Caco-2 (cell line): Measurements from ENCODE around the gene LMF1. TPM values are rescaled to one million over a fixed set of nuclear protein-coding genes. Genes with fewer than 3 reads are reported as not detected.

Experiments used
- BruUV-seq: library from RNA; stranded (reverse); fragments of 400-500 nt; replicated peaks from 2 replicates; lab custom pipeline; 2021; lab: Mats Ljungman, UMichigan
- CTCF ChIA-PET: fragments of 300-600 bp; sonication (Branson Sonifier 250); formaldehyde crosslinking; loops from one replicate; lab custom pipeline; 2022; ENCODE audit warnings: antibody characterized with exemption; lab: Charles Lee
- POLR2A ChIA-PET: fragments of 300-600 bp; sonication (Branson Sonifier 250); formaldehyde crosslinking; loops from one replicate; lab custom pipeline; 2022; ENCODE audit warnings: antibody characterized with exemption; lab: Charles Lee
- DNase-seq, 2 experiments: peaks; one replicate each; pipeline versions ENCODE4 v3.0.0 to v3.0.0-alpha.2; 2020 to 2022
- H3K27me3 ChIP-seq: replicated peaks from 2 replicates; pipeline ENCODE4 v1.6.0; 2011; ENCODE audit warnings: low read length; ENCODE audit not compliant: control insufficient read depth, insufficient read depth
- H3K36me3 ChIP-seq: 2 replicates; pipeline ENCODE4 v1.5.1; 2011; ENCODE audit warnings: low read length; ENCODE audit not compliant: control insufficient read depth, insufficient read depth
- H3K4me1 ChIP-seq: fragments of 250-450 bp; sonication (Bioruptor Pico); 2 replicates; pipeline ENCODE4 v1.5.1; 2020; ENCODE audit warnings: mild to moderate bottlenecking
- H3K4me3 ChIP-seq: 2 replicates; pipeline ENCODE4 v1.5.1; 2011; ENCODE audit warnings: low read depth, mild to moderate bottlenecking, control low read depth, low read length
- H3K9me3 ChIP-seq: fragments of 250-450 bp; sonication (Bioruptor Pico); 2 replicates; pipeline ENCODE4 v1.5.1; 2020; ENCODE audit warnings: mild to moderate bottlenecking, moderate library complexity
- H3K27ac Mint-ChIP-seq: one replicate; pipeline ENCODE4 v1.8.0; 2022; ENCODE audit warnings: mixed read lengths; ENCODE audit not compliant: unreplicated experiment
- H3K27me3 Mint-ChIP-seq: one replicate; pipeline ENCODE4 v1.8.0; 2022; ENCODE audit warnings: mixed read lengths; ENCODE audit not compliant: insufficient read depth, unreplicated experiment
- H3K36me3 Mint-ChIP-seq: one replicate; pipeline ENCODE4 v1.8.0; 2022; ENCODE audit warnings: mild to moderate bottlenecking, mixed read lengths; ENCODE audit not compliant: insufficient read depth, unreplicated experiment
- H3K4me1 Mint-ChIP-seq: one replicate; pipeline ENCODE4 v1.8.0; 2022; ENCODE audit warnings: low read depth, mixed read lengths; ENCODE audit not compliant: unreplicated experiment
- H3K4me3 Mint-ChIP-seq: one replicate; pipeline ENCODE4 v1.8.0; 2022; ENCODE audit warnings: mild to moderate bottlenecking, moderate library complexity, mixed read lengths; ENCODE audit not compliant: unreplicated experiment
- H3K9me3 Mint-ChIP-seq: one replicate; pipeline ENCODE4 v1.8.0; 2022; ENCODE audit warnings: mixed read lengths; ENCODE audit not compliant: unreplicated experiment
- CTCF ChIP-seq, 2 experiments: fragments of 200-600 bp in 1 of 2; IDR thresholded peaks; 1 replicate in 1 of 2; 2 replicates in 1 of 2; pipeline versions ENCODE4 v1.5.1 to v1.8.0; 2011 to 2022; ENCODE audit warnings: antibody characterized with exemption in 1 of 2, control low read depth in 1 of 2, inconsistent platforms in 1 of 2, low read depth in 1 of 2, low read length in 1 of 2, mild to moderate bottlenecking in 1 of 2, moderate library complexity in 1 of 2; ENCODE audit not compliant: insufficient read depth in 1 of 2, severe bottlenecking in 1 of 2, unreplicated experiment in 1 of 2
- intact Hi-C: fragments of 100-400 bp; cut with micrococcal nuclease; formaldehyde crosslinking; loops from one replicate; pipeline ENCODE4 v1.10.0; 2022; ENCODE audit not compliant: unreplicated experiment
- total RNA-seq: library from RNA; stranded (reverse); gene quantifications from 2 replicates; pipeline ENCODE4 v1.2.3, GENCODE V29; 2022

The LMF1 gene
- total RNA-seq, 1 experiment from 2014 or later, result 12.3 TPM

DNA sequence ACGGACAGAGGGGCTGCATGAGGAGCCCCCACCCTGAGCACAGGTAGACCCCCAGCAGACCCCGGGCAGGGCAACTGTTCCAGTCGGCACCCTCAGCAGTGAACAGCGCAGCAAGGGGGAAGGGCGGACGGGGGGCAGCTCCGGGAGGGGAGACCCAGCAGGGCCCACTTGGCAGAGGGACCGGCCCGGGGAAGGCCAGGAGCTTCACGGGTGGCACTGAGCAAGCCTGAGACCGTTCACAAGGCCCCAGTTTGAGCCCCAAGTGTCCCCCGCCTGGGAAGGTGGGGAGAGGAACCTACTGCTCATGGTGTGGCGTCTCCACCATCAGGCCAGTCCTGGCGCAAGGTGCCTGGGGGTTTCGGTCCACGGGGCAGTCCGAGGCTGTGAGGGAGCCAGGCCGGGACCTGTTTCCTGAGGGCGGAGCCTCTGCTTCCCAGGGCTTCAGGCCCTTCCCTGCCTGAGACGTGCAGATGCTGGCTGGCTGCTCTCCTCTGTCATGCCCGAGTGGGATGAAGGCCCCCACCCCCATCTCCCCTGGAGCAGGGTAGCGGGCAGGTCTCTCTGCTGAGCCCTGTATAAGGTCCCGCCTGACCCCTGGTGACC lies 115.9 kb downstream of the LMF1 start:
- H3K9me3 ChIP-seq, result peaks cover 11% of the 10 kb centered on the region; the same call in 1 of the 2 replicates
- no peak overlapping the region for H3K4me3 ChIP-seq
- Mint-ChIP-seq H3K27ac (no peak overlapping the region), H3K4me1 (no peaks in the 10 kb centered on the region), H3K27me3 (no peaks in the 10 kb centered on the region), H3K4me3 (no peak overlapping the region), H3K36me3 (peaks cover 29% of the 10 kb centered on the region), H3K9me3 (no peaks in the 10 kb centered on the region)
- no TSS peak for BruUV-seq
- TF ChIP-seq CTCF (IDR thresholded peaks at IDR 0.05; ENCODE audit: insufficient read depth in 1 of 2, low read depth in 1 of 2, low read length in 1 of 2, severe bottlenecking in 1 of 2, unreplicated experiment in 1 of 2), result no peak
- H3K27me3 ChIP-seq, result no peaks in the 10 kb centered on the region
- intact Hi-C loops, result no loop called here
- no peaks in the 10 kb centered on the region for H3K36me3 ChIP-seq
- DNase-seq, result no peak
- CTCF ChIA-PET, result no interaction called here
- POLR2A ChIA-PET, result no interaction called here
- no peaks in the 10 kb centered on the region for H3K4me1 ChIP-seq

DNA sequence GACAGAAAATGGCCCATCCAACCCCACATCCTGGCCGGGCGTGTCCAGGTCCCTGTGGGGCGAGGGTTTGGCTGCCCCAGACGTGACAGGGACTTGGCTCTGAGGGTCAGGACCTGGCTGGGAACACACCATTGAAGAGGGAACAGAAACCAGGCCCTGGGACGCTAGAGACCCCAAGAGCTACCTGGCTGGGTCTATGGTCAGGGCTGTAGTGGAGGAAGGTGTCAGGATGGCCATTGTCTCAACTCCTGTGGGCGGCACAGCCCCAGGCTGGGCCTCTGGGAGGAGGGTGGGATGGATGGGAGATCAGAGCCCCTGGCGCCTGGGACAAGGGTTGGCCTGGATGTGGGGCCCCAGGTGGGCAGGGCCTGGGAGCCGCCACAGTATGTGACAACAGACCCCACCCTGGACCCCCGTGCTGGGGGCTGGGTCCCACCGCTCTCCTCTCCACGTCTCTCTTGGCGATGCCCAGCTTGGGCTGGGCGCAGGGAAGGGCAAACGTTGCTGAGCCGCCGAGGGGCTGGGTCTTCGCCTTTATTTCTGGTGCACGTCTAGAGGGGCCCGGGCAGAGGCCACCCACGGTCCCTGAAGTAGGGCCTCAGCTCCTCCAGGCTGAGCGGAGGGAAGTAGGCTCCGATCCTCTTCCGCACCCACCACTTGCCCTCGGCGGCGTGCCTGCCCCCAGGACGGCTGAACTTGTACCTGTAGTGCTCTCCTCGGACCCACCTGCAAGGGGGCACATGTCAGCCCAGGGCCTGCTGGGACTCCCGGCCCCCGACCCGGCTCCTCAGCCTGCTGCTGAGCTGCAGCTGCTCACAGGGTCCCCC lies 116.6 kb downstream of the LMF1 start:
- Mint-ChIP-seq H3K27me3 (no peaks in the 10 kb centered on the region), H3K4me3 (no peak overlapping the region), H3K9me3 (no peaks in the 10 kb centered on the region), H3K36me3 (peaks cover 26% of the 10 kb centered on the region), H3K4me1 (no peaks in the 10 kb centered on the region), H3K27ac (peak overlapping the region; percentile 61)
- peaks cover 11% of the 10 kb centered on the region; the same call in 1 of the 2 replicates for H3K9me3 ChIP-seq
- no peak for DNase-seq
- H3K36me3 ChIP-seq, result no peaks in the 10 kb centered on the region
- intact Hi-C loops, result no loop called here
- no peak overlapping the region for H3K4me3 ChIP-seq
- TF ChIP-seq CTCF (IDR thresholded peaks at IDR 0.05; ENCODE audit: insufficient read depth in 1 of 2, low read depth in 1 of 2, low read length in 1 of 2, severe bottlenecking in 1 of 2, unreplicated experiment in 1 of 2), result no peak
- no TSS peak for BruUV-seq
- POLR2A ChIA-PET, result no interaction called here
- H3K27me3 ChIP-seq, result no peaks in the 10 kb centered on the region
- CTCF ChIA-PET, result no interaction called here
- no peaks in the 10 kb centered on the region for H3K4me1 ChIP-seq

DNA sequence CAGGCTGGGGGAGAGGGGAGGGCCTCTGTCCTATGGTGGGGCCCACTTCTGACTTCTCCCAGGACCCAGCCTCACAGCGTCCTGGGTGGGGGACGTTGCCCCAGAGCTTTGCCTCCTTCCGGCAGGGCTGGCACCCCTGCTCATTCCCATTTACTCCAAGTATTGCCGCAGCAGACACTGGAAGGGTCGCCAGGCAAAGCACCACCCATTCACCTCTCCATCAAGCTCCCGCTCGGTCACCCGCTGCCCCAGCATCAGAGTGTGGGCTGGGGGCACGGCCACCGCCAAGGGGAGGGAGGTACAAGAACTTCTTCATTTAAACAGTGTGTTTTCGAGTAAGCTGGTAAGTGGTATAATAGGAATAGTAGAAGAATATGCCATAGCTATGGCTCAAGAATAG lies 117.5 kb downstream of the LMF1 start:
- Mint-ChIP-seq H3K27me3 (no peaks in the 10 kb centered on the region), H3K36me3 (peaks cover 26% of the 10 kb centered on the region), H3K4me3 (no peak overlapping the region), H3K9me3 (no peaks in the 10 kb centered on the region), H3K27ac (peak overlapping the region; percentile 61), H3K4me1 (no peaks in the 10 kb centered on the region)
- BruUV-seq, result no TSS peak
- ChIA-PET CTCF (no interaction called here), POLR2A (no interaction called here)
- no peak for TF ChIP-seq CTCF (IDR thresholded peaks at IDR 0.05; ENCODE audit: insufficient read depth in 1 of 2, low read depth in 1 of 2, low read length in 1 of 2, severe bottlenecking in 1 of 2, unreplicated experiment in 1 of 2)
- no peak overlapping the region for H3K4me3 ChIP-seq
- DNase-seq, result no peak
- H3K36me3 ChIP-seq, result no peaks in the 10 kb centered on the region
- intact Hi-C loops, result no loop called here
- no peaks in the 10 kb centered on the region for H3K4me1 ChIP-seq
- H3K9me3 ChIP-seq, result peaks cover 11% of the 10 kb centered on the region; the same call in 1 of the 2 replicates
- no peaks in the 10 kb centered on the region for H3K27me3 ChIP-seq
